Thyroid gland (tissue), 4 donors: ENCODE measurements around the gene SEMA6A.

Source experiments
- CTCF ChIP-seq, 6 experiments: fragments of 200-600 bp in 3 of 6; fragments of 450-650 bp in 3 of 6; sonication (generic) in 3 of 6; IDR thresholded peaks; one replicate each; pipeline ENCODE4 v1.5.1; 2016 to 2019; ENCODE audit warnings: antibody characterized with exemption in 6 of 6, mild to moderate bottlenecking in 2 of 6, inconsistent platforms in 1 of 6, moderate library complexity in 1 of 6
- POLR2A ChIP-seq, 2 donors: fragments of 450-650 bp; IDR thresholded peaks; one replicate each; pipeline ENCODE4 v1.6.1; 2017; ENCODE audit warnings: antibody characterized with exemption in 2 of 2, mild to moderate bottlenecking in 2 of 2, moderate library complexity in 1 of 2

GRCh38 chr5:116494784-116495450 lies 79.7 kb downstream of the SEMA6A start:
- TF ChIP-seq CTCF (IDR thresholded peaks at IDR 0.05) (no peak), POLR2A (IDR thresholded peaks at IDR 0.05) (no peak)
